Prostate gland (tissue), 2 donors: ENCODE data around the gene ITGA6.

Experiments used
- CTCF ChIP-seq, 4 experiments: fragments of 200-600 bp in 2 of 4; fragments of 450-650 bp in 2 of 4; sonication (generic) in 2 of 4; IDR thresholded peaks; 1 replicate in 3 of 4; 2 replicates in 1 of 4; pipeline ENCODE4 v1.5.1; 2016 to 2019; ENCODE audit warnings: antibody characterized with exemption in 4 of 4, mild to moderate bottlenecking in 2 of 4, moderate library complexity in 2 of 4
- POLR2A ChIP-seq: fragments of 450-650 bp; IDR thresholded peaks from one replicate; pipeline ENCODE4 v1.6.1; 2016; ENCODE audit warnings: antibody characterized with exemption, mild to moderate bottlenecking

- TF ChIP-seq CTCF (IDR thresholded peaks at IDR 0.05) (no peak), POLR2A (no peak)
These were observed 25.2 kb upstream of the ITGA6 start for GRCh38 chr2:172402198-172402597.
